Mesenchymal stem cell (in vitro differentiated cells and primary cell): ENCODE results near the gene PPP4C.
A peak's percentile ranks its signal among the peaks of the same experiment; 100 is the strongest.

Experiments
- DNase-seq: peaks from one replicate; pipeline ENCODE4 v3.0.0-alpha.2; 2013
- H2AFZ ChIP-seq: one replicate; pipeline ENCODE4 v1.6.1; 2013; ENCODE audit warnings: low read depth, mild to moderate bottlenecking, control low read depth, inconsistent platforms, low read length, moderate library complexity
- H2AK5ac ChIP-seq: 2 replicates; pipeline ENCODE4 v1.6.1; 2013; ENCODE audit warnings: low read length, moderate library complexity, mild to moderate bottlenecking, inconsistent platforms; ENCODE audit not compliant: severe bottlenecking
- H2BK120ac ChIP-seq: one replicate; pipeline ENCODE4 v1.6.1; 2013; ENCODE audit warnings: low read depth, mild to moderate bottlenecking, inconsistent platforms, low read length, moderate library complexity
- H2BK12ac ChIP-seq, 2 experiments: one replicate each; pipeline ENCODE4 v1.6.1; 2013; ENCODE audit warnings: inconsistent platforms in 2 of 2, low read length in 2 of 2, mild to moderate bottlenecking in 2 of 2, moderate library complexity in 2 of 2, control low read depth in 1 of 2
- H2BK15ac ChIP-seq: one replicate; pipeline ENCODE4 v1.6.1; 2013; ENCODE audit warnings: mild to moderate bottlenecking, low read depth, inconsistent platforms; ENCODE audit not compliant: poor library complexity, severe bottlenecking
- H2BK5ac ChIP-seq: 2 replicates; pipeline ENCODE4 v1.6.1; 2013; ENCODE audit warnings: low read depth, mild to moderate bottlenecking, low read length, control low read depth, inconsistent platforms; ENCODE audit not compliant: poor library complexity, severe bottlenecking
- H3K14ac ChIP-seq, 2 experiments: one replicate each; pipeline ENCODE4 v1.6.1; 2013; ENCODE audit warnings: inconsistent platforms in 2 of 2, low read length in 2 of 2, control low read depth in 1 of 2, mild to moderate bottlenecking in 1 of 2, moderate library complexity in 1 of 2
- H3K18ac ChIP-seq, 2 experiments: one replicate each; pipeline ENCODE4 v1.6.1; 2013; ENCODE audit warnings: inconsistent platforms in 2 of 2, low read length in 2 of 2, control low read depth in 1 of 2, low read depth in 1 of 2, mild to moderate bottlenecking in 1 of 2
- H3K23ac ChIP-seq, 2 experiments: one replicate each; pipeline ENCODE4 v1.6.1; 2013; ENCODE audit warnings: inconsistent platforms in 2 of 2, low read length in 2 of 2, mild to moderate bottlenecking in 2 of 2, moderate library complexity in 2 of 2, control low read depth in 1 of 2
- H3K27ac ChIP-seq: 2 replicates; pipeline ENCODE4 v1.5.1; 2013; ENCODE audit warnings: mild to moderate bottlenecking, moderate library complexity, low read length, control low read depth, inconsistent platforms; ENCODE audit not compliant: poor library complexity, severe bottlenecking
- H3K27me3 ChIP-seq, 2 experiments: 2 replicates each; pipeline versions ENCODE4 v1.6.1 to v1.7.0; 2013; ENCODE audit warnings: low read length in 2 of 2, mild to moderate bottlenecking in 2 of 2, moderate library complexity in 2 of 2, control low read depth in 1 of 2, inconsistent platforms in 1 of 2; ENCODE audit not compliant: control insufficient read depth in 1 of 2, insufficient read depth in 1 of 2
- H3K36me3 ChIP-seq, 2 experiments: 2 replicates each; pipeline versions ENCODE4 v1.6.1 to v1.7.0; 2013; ENCODE audit warnings: low read length in 2 of 2, control low read depth in 1 of 2, inconsistent platforms in 1 of 2, low read depth in 1 of 2, mild to moderate bottlenecking in 1 of 2; ENCODE audit not compliant: insufficient read depth in 2 of 2, control insufficient read depth in 1 of 2
- H3K4ac ChIP-seq, 2 experiments: one replicate each; pipeline ENCODE4 v1.6.1; 2013; ENCODE audit warnings: inconsistent platforms in 2 of 2, low read length in 2 of 2, mild to moderate bottlenecking in 2 of 2, moderate library complexity in 2 of 2, control low read depth in 1 of 2, low read depth in 1 of 2
- H3K4me1 ChIP-seq: 2 replicates; pipeline ENCODE4 v1.6.1; 2013; ENCODE audit warnings: low read depth, low read length, control low read depth; ENCODE audit not compliant: control insufficient read depth, insufficient read depth
- H3K4me2 ChIP-seq: 2 replicates; pipeline ENCODE4 v1.6.1; 2013; ENCODE audit warnings: low read length, mild to moderate bottlenecking, inconsistent platforms; ENCODE audit not compliant: poor library complexity, severe bottlenecking
- H3K4me3 ChIP-seq, 2 experiments: 2 replicates each; pipeline versions ENCODE4 v1.5.1 to v1.7.0; 2013; ENCODE audit warnings: low read length in 2 of 2, mild to moderate bottlenecking in 2 of 2, control low read depth in 1 of 2, low read depth in 1 of 2; ENCODE audit not compliant: insufficient read depth in 1 of 2
- H3K79me1 ChIP-seq: replicated peaks from 2 replicates; pipeline ENCODE4 v1.6.1; 2013; ENCODE audit warnings: mild to moderate bottlenecking, control low read depth, low read length, inconsistent platforms; ENCODE audit not compliant: poor library complexity, severe bottlenecking
- H3K9ac ChIP-seq: 2 replicates; pipeline ENCODE4 v1.7.0; 2013; ENCODE audit warnings: mild to moderate bottlenecking, low read length, moderate library complexity
- H3K9me3 ChIP-seq: 2 replicates; pipeline ENCODE4 v1.7.0; 2013; ENCODE audit warnings: mild to moderate bottlenecking, low read length; ENCODE audit not compliant: control insufficient read depth
- H4K8ac ChIP-seq: one replicate; pipeline ENCODE4 v1.6.1; 2013; ENCODE audit warnings: inconsistent platforms, mild to moderate bottlenecking, low read length, moderate library complexity
- H4K91ac ChIP-seq: one replicate; pipeline ENCODE4 v1.6.1; 2013; ENCODE audit warnings: mild to moderate bottlenecking, low read length, inconsistent platforms
- WGBS: methylation state at CpG from one replicate; pipeline ENCODE4 v1.1.7; 2013; ENCODE audit warnings: mixed read lengths; 5-methylcytosine and 5-hydroxymethylcytosine counted together

PPP4C gene

DNA sequence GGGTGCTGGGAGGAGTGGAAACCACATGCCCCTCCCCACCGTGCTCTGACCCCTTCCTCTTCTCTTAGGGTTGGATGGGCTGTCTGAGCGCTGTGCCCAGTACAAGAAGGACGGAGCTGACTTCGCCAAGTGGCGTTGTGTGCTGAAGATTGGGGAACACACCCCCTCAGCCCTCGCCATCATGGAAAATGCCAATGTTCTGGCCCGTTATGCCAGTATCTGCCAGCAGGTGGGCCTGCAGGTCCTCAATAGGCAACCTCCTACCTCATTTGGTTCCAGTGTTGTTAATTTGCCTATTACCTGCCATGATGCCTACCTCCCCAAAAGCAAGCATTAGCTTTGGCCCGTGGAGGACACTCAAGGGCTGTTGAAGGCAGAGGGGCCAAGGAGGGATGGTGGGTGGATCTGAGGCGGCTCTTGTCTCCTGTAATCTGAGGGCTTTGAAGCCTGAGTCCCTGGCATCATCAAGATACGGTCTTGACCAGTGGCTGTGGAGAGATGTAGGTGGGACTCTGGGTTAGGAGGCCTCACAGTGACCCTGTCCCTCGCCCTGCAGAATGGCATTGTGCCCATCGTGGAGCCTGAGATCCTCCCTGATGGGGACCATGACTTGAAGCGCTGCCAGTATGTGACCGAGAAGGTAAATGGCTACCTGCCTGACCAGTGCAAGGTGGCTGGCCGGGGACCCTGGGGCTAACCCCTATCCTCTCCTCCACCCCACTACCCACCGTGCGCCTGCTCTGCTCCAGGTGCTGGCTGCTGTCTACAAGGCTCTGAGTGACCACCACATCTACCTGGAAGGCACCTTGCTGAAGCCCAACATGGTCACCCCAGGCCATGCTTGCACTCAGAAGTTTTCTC, 6.8 kb upstream of the PPP4C start:
- peak overlapping the region; percentile 5 for H4K8ac ChIP-seq
- H3K18ac ChIP-seq, result no peak overlapping the region
- H2AK5ac ChIP-seq, result no peak overlapping the region
- H2BK12ac ChIP-seq, result no peak overlapping the region
- no peak overlapping the region for H2BK120ac ChIP-seq
- no peak overlapping the region for H3K27ac ChIP-seq
- H2AFZ ChIP-seq, result no peak overlapping the region
- H4K91ac ChIP-seq, result no peak overlapping the region
- H3K23ac ChIP-seq, result peak overlapping the region in 1 of 2 experiments; percentile 40
- H3K9me3 ChIP-seq, result no peaks in the 10 kb centered on the region
- H2BK5ac ChIP-seq, result no peak overlapping the region
- DNase-seq, result peak; percentile 59
- peak overlapping the region in 1 of 2 experiments; percentile 98 for H3K4me3 ChIP-seq
- H3K4ac ChIP-seq, result no peak overlapping the region
- peak overlapping the region; percentile 100 for H3K9ac ChIP-seq
- peaks cover 64 to 68% of the 10 kb centered on the region in 2 experiments for H3K36me3 ChIP-seq
- H3K4me1 ChIP-seq, result peaks cover 30% of the 10 kb centered on the region
- no peaks in the 10 kb centered on the region for H3K27me3 ChIP-seq
- H3K14ac ChIP-seq, result no peak overlapping the region
- H3K4me2 ChIP-seq, result no peak overlapping the region
- peaks cover 10% of the 10 kb centered on the region for H3K79me1 ChIP-seq
- H2BK15ac ChIP-seq, result no peak overlapping the region
- WGBS, result 97% methylated on average over 17 of the region's 17 CpGs

DNA sequence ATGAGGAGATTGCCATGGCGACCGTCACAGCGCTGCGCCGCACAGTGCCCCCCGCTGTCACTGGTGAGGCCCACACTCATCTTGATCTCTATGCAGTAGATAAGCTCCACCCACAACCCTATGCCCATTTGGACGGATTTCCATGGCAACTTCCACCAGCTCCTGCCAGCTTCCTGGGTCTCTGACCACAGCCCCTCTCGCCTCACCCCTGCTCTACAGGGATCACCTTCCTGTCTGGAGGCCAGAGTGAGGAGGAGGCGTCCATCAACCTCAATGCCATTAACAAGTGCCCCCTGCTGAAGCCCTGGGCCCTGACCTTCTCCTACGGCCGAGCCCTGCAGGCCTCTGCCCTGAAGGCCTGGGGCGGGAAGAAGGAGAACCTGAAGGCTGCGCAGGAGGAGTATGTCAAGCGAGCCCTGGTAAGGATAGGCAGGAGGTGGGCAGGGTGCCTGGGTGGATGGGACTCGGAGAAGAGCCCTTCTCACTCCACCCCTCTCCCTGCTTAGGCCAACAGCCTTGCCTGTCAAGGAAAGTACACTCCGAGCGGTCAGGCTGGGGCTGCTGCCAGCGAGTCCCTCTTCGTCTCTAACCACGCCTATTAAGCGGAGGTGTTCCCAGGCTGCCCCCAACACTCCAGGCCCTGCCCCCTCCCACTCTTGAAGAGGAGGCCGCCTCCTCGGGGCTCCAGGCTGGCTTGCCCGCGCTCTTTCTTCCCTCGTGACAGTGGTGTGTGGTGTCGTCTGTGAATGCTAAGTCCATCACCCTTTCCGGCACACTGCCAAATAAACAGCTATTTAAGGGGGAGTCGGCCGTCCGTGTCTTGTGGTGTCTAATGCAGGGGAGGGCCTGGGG, 6.0 kb upstream of the PPP4C start:
- H3K27me3 ChIP-seq, result no peaks in the 10 kb centered on the region
- H4K91ac ChIP-seq, result no peak overlapping the region
- no peak overlapping the region for H2BK5ac ChIP-seq
- H3K79me1 ChIP-seq, result peaks cover 10% of the 10 kb centered on the region
- no peak overlapping the region for H3K4ac ChIP-seq
- H3K4me3 ChIP-seq, result peak overlapping the region in 1 of 2 experiments; percentile 63
- H3K9ac ChIP-seq, result peak overlapping the region; percentile 100
- H3K14ac ChIP-seq, result no peak overlapping the region
- no peak overlapping the region for H2BK120ac ChIP-seq
- H3K27ac ChIP-seq, result no peak overlapping the region
- no peak overlapping the region for H3K18ac ChIP-seq
- DNase-seq, result no peak
- no peak overlapping the region for H3K4me2 ChIP-seq
- peaks cover 28% of the 10 kb centered on the region for H3K4me1 ChIP-seq
- no peak overlapping the region for H2BK15ac ChIP-seq
- no peak overlapping the region for H4K8ac ChIP-seq
- peaks cover 64 to 68% of the 10 kb centered on the region in 2 experiments for H3K36me3 ChIP-seq
- no peak overlapping the region for H3K23ac ChIP-seq
- H2AFZ ChIP-seq, result no peak overlapping the region
- 94% methylated on average over 26 of the region's 31 CpGs for WGBS
- no peaks in the 10 kb centered on the region for H3K9me3 ChIP-seq
- no peak overlapping the region for H2AK5ac ChIP-seq
- no peak overlapping the region for H2BK12ac ChIP-seq

GRCh38 chr16:30070490-30070889, 5.3 kb upstream of the PPP4C start:
- Histone ChIP-seq H3K9me3 (no peaks in the 10 kb centered on the region), H3K23ac (no peak overlapping the region), H3K14ac (no peak overlapping the region), H4K8ac (no peak overlapping the region), H2BK5ac (no peak overlapping the region), H2BK15ac (no peak overlapping the region), H3K4me2 (no peak overlapping the region), H2AFZ (no peak overlapping the region), H3K18ac (no peak overlapping the region), H3K36me3 (peaks cover 64 to 68% of the 10 kb centered on the region in 2 experiments), H3K27ac (no peak overlapping the region), H3K4ac (no peak overlapping the region), H3K4me1 (peaks cover 31% of the 10 kb centered on the region), H3K27me3 (no peaks in the 10 kb centered on the region), H4K91ac (no peak overlapping the region), H2BK12ac (no peak overlapping the region), H3K4me3 (peak overlapping the region in 1 of 2 experiments; percentile 63), H3K79me1 (peaks cover 10% of the 10 kb centered on the region), H2BK120ac (no peak overlapping the region), H3K9ac (peak overlapping the region; percentile 100), H2AK5ac (no peak overlapping the region)
- DNase-seq, result no peak

DNA sequence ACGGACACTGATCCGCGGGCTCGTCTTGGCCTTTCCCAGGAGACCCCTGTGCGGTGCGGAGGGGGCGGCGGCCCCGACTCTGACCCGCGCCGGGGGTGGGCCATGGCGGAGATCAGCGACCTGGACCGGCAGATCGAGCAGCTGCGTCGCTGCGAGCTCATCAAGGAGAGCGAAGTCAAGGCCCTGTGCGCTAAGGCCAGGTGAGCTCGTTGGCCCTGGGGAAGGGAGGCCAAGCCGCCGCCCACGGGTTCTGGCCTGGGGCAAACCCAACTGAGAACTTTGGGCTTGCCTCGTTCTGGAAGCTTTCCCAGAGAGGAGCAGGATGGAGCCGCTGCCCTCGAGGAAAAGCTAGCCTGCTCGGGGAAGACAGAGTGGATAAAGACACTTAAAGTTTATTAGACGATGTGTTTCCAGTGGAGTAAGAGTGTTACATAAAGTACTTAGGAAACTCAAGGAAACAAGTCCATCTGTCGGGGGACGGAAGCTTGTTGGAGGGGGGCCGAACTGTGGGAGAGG, 540 bp downstream of the PPP4C start:
- no peak overlapping the region for H3K27ac ChIP-seq
- peak overlapping the region; percentile 94 for H4K8ac ChIP-seq
- H3K14ac ChIP-seq, result no peak overlapping the region
- H3K18ac ChIP-seq, result peak overlapping the region; percentile 16 to 96
- DNase-seq, result no peak
- H2BK15ac ChIP-seq, result peak overlapping the region; percentile 46
- peaks cover 13% of the 10 kb centered on the region for H3K79me1 ChIP-seq
- H3K4me2 ChIP-seq, result peak overlapping the region; percentile 78
- peak overlapping the region; percentile 96 to 98 for H3K4me3 ChIP-seq
- WGBS, result 7% methylated on average over 33 of the region's 33 CpGs
- H3K36me3 ChIP-seq, result peaks cover 57 to 60% of the 10 kb centered on the region in 2 experiments
- H2AFZ ChIP-seq, result no peak overlapping the region
- peak overlapping the region; percentile 97 for H3K9ac ChIP-seq
- H3K23ac ChIP-seq, result peak overlapping the region in 1 of 2 experiments; percentile 92
- peaks cover 20% of the 10 kb centered on the region for H3K4me1 ChIP-seq
- peak overlapping the region; percentile 91 for H2BK120ac ChIP-seq
- no peak overlapping the region for H2AK5ac ChIP-seq
- no peaks in the 10 kb centered on the region for H3K27me3 ChIP-seq
- no peak overlapping the region for H2BK5ac ChIP-seq
- no peaks in the 10 kb centered on the region for H3K9me3 ChIP-seq
- H4K91ac ChIP-seq, result peak overlapping the region; percentile 93
- peak overlapping the region; percentile 57 to 97 for H3K4ac ChIP-seq
- no peak overlapping the region for H2BK12ac ChIP-seq
